KMS-11 (cell line): ENCODE measurements around the gene ADAMTSL5.

ENCODE experiments used
- H2AFZ ChIP-seq: fragments of 200-600 bp; sonication (generic); 2 replicates; pipeline ENCODE4 v1.6.1; 2016; ENCODE audit warnings: antibody characterized with exemption, mixed run types, low read depth
- H3K27ac ChIP-seq: fragments of 200-600 bp; sonication (generic); 2 replicates; pipeline ENCODE4 v1.6.1; 2016; ENCODE audit warnings: mild to moderate bottlenecking, mixed run types
- H3K27me3 ChIP-seq: fragments of 200-600 bp; sonication (generic); 2 replicates; pipeline ENCODE4 v1.6.1; 2017; ENCODE audit warnings: mild to moderate bottlenecking, low read depth, mixed run types, moderate library complexity; ENCODE audit not compliant: insufficient read depth
- H3K36me3 ChIP-seq: fragments of 200-600 bp; sonication (generic); 2 replicates; pipeline ENCODE4 v1.6.1; 2017; ENCODE audit warnings: mild to moderate bottlenecking, mixed run types; ENCODE audit not compliant: insufficient read depth
- H3K4me1 ChIP-seq: fragments of 200-600 bp; sonication (generic); 2 replicates; pipeline ENCODE4 v1.6.1; 2016; ENCODE audit warnings: mild to moderate bottlenecking, low read depth, mixed run types; ENCODE audit not compliant: poor library complexity, severe bottlenecking
- H3K4me2 ChIP-seq: fragments of 200-600 bp; sonication (generic); 2 replicates; pipeline ENCODE4 v1.7.0; 2016; ENCODE audit warnings: mild to moderate bottlenecking, mixed run types
- H3K4me3 ChIP-seq: fragments of 200-600 bp; sonication (generic); IDR thresholded peaks from 2 replicates; pipeline ENCODE4 v1.6.1; 2017; ENCODE audit warnings: low read depth, low read length, mixed read lengths; ENCODE audit not compliant: insufficient read depth
- H3K79me2 ChIP-seq: fragments of 200-600 bp; sonication (generic); 2 replicates; pipeline ENCODE4 v1.6.1; 2016; ENCODE audit warnings: low read depth, mixed run types; ENCODE audit not compliant: insufficient read depth
- H3K9ac ChIP-seq: fragments of 200-600 bp; sonication (generic); 2 replicates; pipeline ENCODE4 v1.6.1; 2016; ENCODE audit warnings: mild to moderate bottlenecking, mixed run types
- H4K20me1 ChIP-seq: fragments of 200-600 bp; sonication (generic); 2 replicates; pipeline ENCODE4 v1.6.1; 2016; ENCODE audit warnings: mild to moderate bottlenecking, mixed run types; ENCODE audit not compliant: insufficient read depth
- CTCF ChIP-seq: fragments of 200-600 bp; sonication (generic); conservative IDR thresholded peaks from 2 replicates; pipeline ENCODE4 v1.6.1; 2017; ENCODE audit warnings: low read depth, mild to moderate bottlenecking, antibody characterized with exemption, low read length, moderate library complexity, mixed read lengths

Gene ADAMTSL5

GRCh38 chr19:1470055-1470304, 42.8 kb downstream of the ADAMTSL5 start:
- TF ChIP-seq CTCF = no peak
- H3K4me2 ChIP-seq = peak overlapping the region; percentile 68
- peaks cover 9% of the 10 kb centered on the region for H3K4me1 ChIP-seq
- no peak overlapping the region for H3K27ac ChIP-seq
- H3K79me2 ChIP-seq = no peaks in the 10 kb centered on the region
- no peak overlapping the region for H2AFZ ChIP-seq
- no peak overlapping the region for H3K9ac ChIP-seq
- H4K20me1 ChIP-seq = no peaks in the 10 kb centered on the region
- no peak overlapping the region for H3K4me3 ChIP-seq
- H3K27me3 ChIP-seq = peaks cover 16% of the 10 kb centered on the region
- no peaks in the 10 kb centered on the region for H3K36me3 ChIP-seq

GRCh38 chr19:1469255-1470054, 43.4 kb downstream of the ADAMTSL5 start:
- TF ChIP-seq CTCF = no peak
- H3K4me1 ChIP-seq = peaks cover 9% of the 10 kb centered on the region
- no peak overlapping the region for H2AFZ ChIP-seq
- peak overlapping the region; percentile 68; the same call in 1 of the 2 replicates for H3K4me2 ChIP-seq
- peaks cover 16% of the 10 kb centered on the region for H3K27me3 ChIP-seq
- H3K4me3 ChIP-seq = no peak overlapping the region
- no peak overlapping the region for H3K27ac ChIP-seq
- H3K9ac ChIP-seq = no peak overlapping the region
- H4K20me1 ChIP-seq = no peaks in the 10 kb centered on the region
- no peaks in the 10 kb centered on the region for H3K36me3 ChIP-seq
- H3K79me2 ChIP-seq = no peaks in the 10 kb centered on the region

GRCh38 chr19:1468821-1469254, 44.0 kb downstream of the ADAMTSL5 start:
- Histone ChIP-seq H3K9ac (no peak overlapping the region), H3K27me3 (peaks cover 16% of the 10 kb centered on the region), H3K36me3 (no peaks in the 10 kb centered on the region), H3K4me1 (peaks cover 9% of the 10 kb centered on the region), H2AFZ (no peak overlapping the region), H3K27ac (no peak overlapping the region), H3K79me2 (no peaks in the 10 kb centered on the region), H3K4me2 (no peak overlapping the region), H3K4me3 (no peak overlapping the region), H4K20me1 (no peaks in the 10 kb centered on the region)
- TF ChIP-seq CTCF = no peak

- H3K4me2 ChIP-seq = no peak overlapping the region
- no peak overlapping the region for H2AFZ ChIP-seq
- no peak overlapping the region for H3K9ac ChIP-seq
- no peak overlapping the region for H3K4me3 ChIP-seq
- peaks cover 16% of the 10 kb centered on the region for H3K27me3 ChIP-seq
- no peak overlapping the region for H3K27ac ChIP-seq
- no peaks in the 10 kb centered on the region for H3K36me3 ChIP-seq
- no peak for TF ChIP-seq CTCF
- peaks cover 9% of the 10 kb centered on the region for H3K4me1 ChIP-seq
- no peaks in the 10 kb centered on the region for H4K20me1 ChIP-seq
- no peaks in the 10 kb centered on the region for H3K79me2 ChIP-seq
Measured at GRCh38 chr19:1468274-1468820, 44.5 kb downstream of the ADAMTSL5 start.
